ENCODE data around the gene POLR1A.

The POLR1A gene

GRCh38 chr2:86105969-86106945 is 571 bp upstream of the POLR1A start, which contains the start of gene PTCD3:
Gene PTCD3, plus strand, starts transcription at chr2:86106235. Its CDS starts 13 bp downstream, at chr2:86106248.
- H3K27ac ChIP-seq (ENCODE audit: extremely low read depth, low read depth, low read length), result peak within 1 kb of the TSS; percentile 63
- H3K4me1 ChIP-seq (ENCODE audit: control insufficient read depth, insufficient read depth, low read length), result no peaks in the 10 kb centered on the region
- H3K9me3 ChIP-seq (ENCODE audit: control insufficient read depth, insufficient read depth, low read depth, low read length), result no peaks in the 10 kb centered on the region
- no peak for TF ChIP-seq ZNF148 (tag by site-specific recombination; IDR thresholded peaks at IDR 0.05; ENCODE audit: borderline replicate concordance)
- TF ChIP-seq ZNF341 (tag by site-specific recombination; IDR thresholded peaks at IDR 0.05; ENCODE audit: low read depth), result 0 out of 2 replicates have a peak, but pooled peaks have one; percentile 11
- TF ChIP-seq KLF9 (tag by site-specific recombination; IDR thresholded peaks at IDR 0.05; ENCODE audit: low read depth), result peak; percentile 61; the same call in 1 of the 2 replicates
- TF ChIP-seq ZNF692 (tag by site-specific recombination; IDR thresholded peaks at IDR 0.05), result peak; percentile 79
- TF ChIP-seq ZBTB21 (tag by site-specific recombination; IDR thresholded peaks at IDR 0.05), result 0 out of 2 replicates have a peak, but pooled peaks have one; percentile 20
- TF ChIP-seq KLF1 (tag by site-specific recombination; IDR thresholded peaks at IDR 0.05), result 0 out of 2 replicates have a peak, but pooled peaks have one; percentile 9
- TF ChIP-seq ZNF335 (tag by site-specific recombination; conservative IDR thresholded peaks at IDR 0.05), result peak; percentile 72
- peak; percentile 58 for TF ChIP-seq PATZ1 (tag by site-specific recombination; IDR thresholded peaks at IDR 0.05)
- TF ChIP-seq ZFHX2 (tag by site-specific recombination; conservative IDR thresholded peaks at IDR 0.05), result peak; percentile 41; the same call in 1 of the 2 replicates
- TF ChIP-seq ZNF529 (tag by site-specific recombination; IDR thresholded peaks at IDR 0.05; ENCODE audit: insufficient replicate concordance), result no peak
- TF ChIP-seq ZBTB26 (tag by site-specific recombination; optimal IDR thresholded peaks at IDR 0.05), result peak; percentile 78
- no peak for TF ChIP-seq ZNF664 (tag by site-specific recombination; IDR thresholded peaks at IDR 0.05)
- TF ChIP-seq ZXDB (tag by site-specific recombination; IDR thresholded peaks at IDR 0.05), result peak; percentile 56; the same call in 1 of the 2 replicates
- TF ChIP-seq ZNF76 (tag by site-specific recombination; IDR thresholded peaks at IDR 0.05; ENCODE audit: borderline replicate concordance, low read depth), result peak; percentile 87
- 0 out of 2 replicates have a peak, but pooled peaks have one; percentile 27 for TF ChIP-seq ZBTB8A (tag by site-specific recombination; IDR thresholded peaks at IDR 0.05)
- 0 out of 2 replicates have a peak, but pooled peaks have one; percentile 19 for TF ChIP-seq KLF16 (tag by site-specific recombination; IDR thresholded peaks at IDR 0.05)
- no peak for TF ChIP-seq ZNF596 (tag by site-specific recombination; IDR thresholded peaks at IDR 0.05)
- no peak for TF ChIP-seq ZNF626 (tag by site-specific recombination; IDR thresholded peaks at IDR 0.05)
- peak; percentile 98 for TF ChIP-seq KLF10 (tag by site-specific recombination; IDR thresholded peaks at IDR 0.05)
- peak; percentile 60; the same call in 1 of the 2 replicates for TF ChIP-seq ZNF501 (tag by site-specific recombination; IDR thresholded peaks at IDR 0.05)
- no peak for TF ChIP-seq ZNF221 (tag by site-specific recombination; IDR thresholded peaks at IDR 0.05; ENCODE audit: borderline replicate concordance)
- TF ChIP-seq ZNF510 (tag by site-specific recombination; IDR thresholded peaks at IDR 0.05; ENCODE audit: insufficient replicate concordance), result no peak
- TF ChIP-seq ZNF449 (tag by site-specific recombination; IDR thresholded peaks at IDR 0.05), result no peak

More at GRCh38 chr2:86105969-86106945, 571 bp upstream of the POLR1A start, which contains the start of gene PTCD3:
- ChIA-PET POLR2A (interaction anchor here (0.6 to 1.8 kb wide), 24 partner anchors 9 to 568 kb away, joined by 3 to 12 read pairs (median 4); partner anchors contain the start of genes IMMT, KDM3A and MAT2A), CTCF (interaction anchor here (0.6 to 2.0 kb wide), 4 partner anchors 14 to 585 kb away, joined by 3 to 5 read pairs (median 4); no protein-coding TSS in a partner anchor)
- Histone ChIP-seq H3K36me3 (ENCODE audit: control insufficient read depth in 2 of 2, insufficient read depth in 1 of 2, low read length in 2 of 2) (peaks cover 32 to 65% of the 10 kb centered on the region in 2 experiments), H3K4me3 (ENCODE audit: low read depth, low read length) (peak within 1 kb of the TSS; percentile 92)
